GM23338 (cell line): ENCODE data around the gene SH3BP4.

Source experiments
- CREB1 ChIP-seq: fragments of 250-450 bp; sonication (Bioruptor Pico); IDR thresholded peaks from 2 replicates; pipeline ENCODE4 v1.5.0; 2020; ENCODE audit warnings: low read depth, mild to moderate bottlenecking, moderate library complexity
- EZH2 ChIP-seq: fragments of 200-600 bp; sonication (generic); IDR thresholded peaks from one replicate; pipeline ENCODE4 v1.8.0; 2017; ENCODE audit warnings: antibody characterized with exemption, mild to moderate bottlenecking, low read depth; ENCODE audit not compliant: unreplicated experiment
- EZH2phosphoT487 ChIP-seq: fragments of 200-600 bp; sonication (generic); IDR thresholded peaks from one replicate; pipeline ENCODE4 v1.8.1; 2018; ENCODE audit warnings: antibody characterized with exemption; ENCODE audit not compliant: unreplicated experiment
- JUNB ChIP-seq: IDR thresholded peaks from one replicate; pipeline ENCODE4 v1.6.1; 2016; ENCODE audit warnings: antibody characterized with exemption; ENCODE audit not compliant: unreplicated experiment
- NANOG ChIP-seq: IDR thresholded peaks from 2 replicates; pipeline ENCODE4 v1.6.1; 2016; ENCODE audit warnings: antibody characterized with exemption, borderline replicate concordance
- POLR2AphosphoS5 ChIP-seq: IDR thresholded peaks from 2 replicates; pipeline ENCODE4 v1.6.1; 2016; ENCODE audit warnings: antibody characterized with exemption, low read depth
- ZNF331 ChIP-seq: fragments of 250-450 bp; sonication (Bioruptor Pico); IDR thresholded peaks from 2 replicates; pipeline ENCODE4 v1.5.0; 2020; ENCODE audit warnings: low read depth, mild to moderate bottlenecking, moderate library complexity
- TF ChIP-seq, protein P1 (sequence below): IDR thresholded peaks from one replicate; pipeline ENCODE4 v1.6.1; 2018; ENCODE audit warnings: antibody characterized with exemption; ENCODE audit not compliant: unreplicated experiment
- TF ChIP-seq, protein P2 (sequence below), 2 experiments: fragments of 200-600 bp in 1 of 2; sonication (generic) in 1 of 2; conservative IDR thresholded peaks; 2 replicates each; pipeline versions ENCODE4 v1.5.1 to v1.6.1; 2016 to 2017; ENCODE audit warnings: antibody characterized with exemption in 2 of 2, low read depth in 2 of 2, mild to moderate bottlenecking in 2 of 2, moderate library complexity in 1 of 2

DNA sequence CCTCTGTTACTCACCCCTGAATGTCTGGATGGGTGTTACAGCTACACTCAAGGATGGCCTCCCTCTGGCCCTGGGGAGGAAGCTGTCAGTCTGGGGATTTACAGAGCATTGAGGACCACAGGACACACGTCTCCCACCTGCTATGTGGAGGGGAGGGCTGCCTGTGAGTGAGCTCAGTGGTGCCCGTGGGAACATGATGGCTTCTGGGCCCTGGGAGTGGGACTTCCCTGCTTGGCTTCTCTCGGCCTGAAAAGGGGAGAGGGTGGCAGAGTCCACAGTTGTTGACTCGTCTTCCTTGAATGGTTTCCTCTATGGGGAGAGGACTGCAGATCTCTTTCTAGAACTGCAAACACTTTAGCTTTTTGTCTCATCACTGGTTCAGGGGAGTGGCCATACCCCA, 79.1 kb downstream of the SH3BP4 start:
- TF ChIP-seq, protein P1, sequence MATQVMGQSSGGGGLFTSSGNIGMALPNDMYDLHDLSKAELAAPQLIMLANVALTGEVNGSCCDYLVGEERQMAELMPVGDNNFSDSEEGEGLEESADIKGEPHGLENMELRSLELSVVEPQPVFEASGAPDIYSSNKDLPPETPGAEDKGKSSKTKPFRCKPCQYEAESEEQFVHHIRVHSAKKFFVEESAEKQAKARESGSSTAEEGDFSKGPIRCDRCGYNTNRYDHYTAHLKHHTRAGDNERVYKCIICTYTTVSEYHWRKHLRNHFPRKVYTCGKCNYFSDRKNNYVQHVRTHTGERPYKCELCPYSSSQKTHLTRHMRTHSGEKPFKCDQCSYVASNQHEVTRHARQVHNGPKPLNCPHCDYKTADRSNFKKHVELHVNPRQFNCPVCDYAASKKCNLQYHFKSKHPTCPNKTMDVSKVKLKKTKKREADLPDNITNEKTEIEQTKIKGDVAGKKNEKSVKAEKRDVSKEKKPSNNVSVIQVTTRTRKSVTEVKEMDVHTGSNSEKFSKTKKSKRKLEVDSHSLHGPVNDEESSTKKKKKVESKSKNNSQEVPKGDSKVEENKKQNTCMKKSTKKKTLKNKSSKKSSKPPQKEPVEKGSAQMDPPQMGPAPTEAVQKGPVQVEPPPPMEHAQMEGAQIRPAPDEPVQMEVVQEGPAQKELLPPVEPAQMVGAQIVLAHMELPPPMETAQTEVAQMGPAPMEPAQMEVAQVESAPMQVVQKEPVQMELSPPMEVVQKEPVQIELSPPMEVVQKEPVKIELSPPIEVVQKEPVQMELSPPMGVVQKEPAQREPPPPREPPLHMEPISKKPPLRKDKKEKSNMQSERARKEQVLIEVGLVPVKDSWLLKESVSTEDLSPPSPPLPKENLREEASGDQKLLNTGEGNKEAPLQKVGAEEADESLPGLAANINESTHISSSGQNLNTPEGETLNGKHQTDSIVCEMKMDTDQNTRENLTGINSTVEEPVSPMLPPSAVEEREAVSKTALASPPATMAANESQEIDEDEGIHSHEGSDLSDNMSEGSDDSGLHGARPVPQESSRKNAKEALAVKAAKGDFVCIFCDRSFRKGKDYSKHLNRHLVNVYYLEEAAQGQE = no peak
- TF ChIP-seq, protein P2, sequence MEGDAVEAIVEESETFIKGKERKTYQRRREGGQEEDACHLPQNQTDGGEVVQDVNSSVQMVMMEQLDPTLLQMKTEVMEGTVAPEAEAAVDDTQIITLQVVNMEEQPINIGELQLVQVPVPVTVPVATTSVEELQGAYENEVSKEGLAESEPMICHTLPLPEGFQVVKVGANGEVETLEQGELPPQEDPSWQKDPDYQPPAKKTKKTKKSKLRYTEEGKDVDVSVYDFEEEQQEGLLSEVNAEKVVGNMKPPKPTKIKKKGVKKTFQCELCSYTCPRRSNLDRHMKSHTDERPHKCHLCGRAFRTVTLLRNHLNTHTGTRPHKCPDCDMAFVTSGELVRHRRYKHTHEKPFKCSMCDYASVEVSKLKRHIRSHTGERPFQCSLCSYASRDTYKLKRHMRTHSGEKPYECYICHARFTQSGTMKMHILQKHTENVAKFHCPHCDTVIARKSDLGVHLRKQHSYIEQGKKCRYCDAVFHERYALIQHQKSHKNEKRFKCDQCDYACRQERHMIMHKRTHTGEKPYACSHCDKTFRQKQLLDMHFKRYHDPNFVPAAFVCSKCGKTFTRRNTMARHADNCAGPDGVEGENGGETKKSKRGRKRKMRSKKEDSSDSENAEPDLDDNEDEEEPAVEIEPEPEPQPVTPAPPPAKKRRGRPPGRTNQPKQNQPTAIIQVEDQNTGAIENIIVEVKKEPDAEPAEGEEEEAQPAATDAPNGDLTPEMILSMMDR (conservative IDR thresholded peaks at IDR 0.05; ENCODE audit: low read depth in 2 of 2) = no peak
- TF ChIP-seq JUNB = no peak
- no peak for TF ChIP-seq POLR2AphosphoS5
- TF ChIP-seq EZH2phosphoT487 = no peak
- no peak for TF ChIP-seq EZH2
- no peak for TF ChIP-seq CREB1 (CRISPR knock-in tag)
- no peak for TF ChIP-seq ZNF331 (CRISPR knock-in tag)
- no peak for TF ChIP-seq NANOG
